GM18909 (cell line): Measurements from ENCODE around the gene GPR152.
"Not testable (repeated sequence)": the region's sequence is repeated elsewhere in the genome, so short reads cannot be mapped to it uniquely, and the experiment has no call there.

Experiments used
- ATAC-seq: cut with Tn5 transposase; IDR thresholded peaks from one replicate; pipeline ENCODE4 v1.9.1; 2021; ENCODE audit warnings: mild to moderate bottlenecking; ENCODE audit not compliant: unreplicated experiment, poor library complexity

Gene GPR152

DNA sequence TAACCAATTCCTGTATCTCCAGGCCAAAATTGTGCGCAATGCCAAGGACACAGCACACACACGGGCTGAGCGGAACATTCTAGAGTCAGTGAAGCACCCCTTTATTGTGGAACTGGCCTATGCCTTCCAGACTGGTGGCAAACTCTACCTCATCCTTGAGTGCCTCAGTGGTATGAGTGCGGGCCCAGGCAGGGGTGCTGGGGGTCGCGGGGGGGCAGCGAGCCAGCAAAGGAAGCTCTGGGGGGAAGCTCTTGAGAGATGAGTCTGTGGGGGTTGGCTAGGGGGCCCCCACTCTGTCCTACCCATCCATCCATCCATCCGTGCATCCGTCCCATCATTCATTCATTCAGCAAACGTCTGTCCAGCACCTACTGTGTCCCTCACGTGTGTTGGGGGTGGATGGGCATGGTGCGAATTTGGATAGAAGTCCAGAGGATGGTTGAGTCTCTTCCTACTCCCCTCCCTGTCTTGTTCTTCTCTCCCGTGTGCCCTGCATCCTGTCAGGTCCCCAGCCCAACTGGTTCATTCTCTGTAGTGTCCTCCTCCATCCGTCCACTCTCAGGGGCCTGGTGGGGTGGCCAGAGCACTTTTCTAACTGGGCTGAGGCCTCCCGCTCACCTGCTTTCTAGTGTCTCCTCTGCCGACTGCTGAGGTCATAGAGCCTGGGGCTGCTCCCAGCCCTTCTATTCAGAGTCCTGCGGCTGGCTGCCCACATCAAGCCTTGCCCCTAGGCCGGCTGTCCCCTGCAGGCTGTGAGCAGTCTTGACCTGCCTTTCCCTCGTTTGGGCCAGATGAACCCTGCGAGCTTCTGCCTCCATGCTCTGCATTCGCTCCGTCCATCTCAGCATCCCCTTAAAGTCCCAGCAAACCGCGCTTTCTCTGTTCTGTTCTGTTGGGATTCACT, 20.9 kb downstream of the GPR152 start:
- ATAC-seq: no peak

DNA sequence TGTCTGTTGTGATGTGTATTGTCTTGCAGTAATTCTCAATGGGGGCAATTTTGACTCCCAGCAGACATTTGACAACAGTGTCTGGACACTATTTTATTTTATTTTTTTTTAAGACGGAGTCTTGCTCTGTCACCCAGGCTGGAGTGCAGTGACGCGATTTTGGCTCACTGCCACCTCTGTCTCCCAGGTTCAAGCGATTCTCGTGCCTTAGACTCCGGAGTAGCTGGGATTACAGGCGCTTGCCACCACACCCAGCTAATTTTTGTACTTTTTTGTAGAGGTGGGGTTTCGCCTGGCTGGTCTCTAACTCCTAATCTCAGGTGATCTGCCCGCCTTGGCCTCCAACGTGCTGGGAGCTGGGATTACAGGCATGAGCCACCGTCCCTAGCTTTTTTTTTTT, 22.8 kb downstream of the GPR152 start:
- ATAC-seq: no peak

DNA sequence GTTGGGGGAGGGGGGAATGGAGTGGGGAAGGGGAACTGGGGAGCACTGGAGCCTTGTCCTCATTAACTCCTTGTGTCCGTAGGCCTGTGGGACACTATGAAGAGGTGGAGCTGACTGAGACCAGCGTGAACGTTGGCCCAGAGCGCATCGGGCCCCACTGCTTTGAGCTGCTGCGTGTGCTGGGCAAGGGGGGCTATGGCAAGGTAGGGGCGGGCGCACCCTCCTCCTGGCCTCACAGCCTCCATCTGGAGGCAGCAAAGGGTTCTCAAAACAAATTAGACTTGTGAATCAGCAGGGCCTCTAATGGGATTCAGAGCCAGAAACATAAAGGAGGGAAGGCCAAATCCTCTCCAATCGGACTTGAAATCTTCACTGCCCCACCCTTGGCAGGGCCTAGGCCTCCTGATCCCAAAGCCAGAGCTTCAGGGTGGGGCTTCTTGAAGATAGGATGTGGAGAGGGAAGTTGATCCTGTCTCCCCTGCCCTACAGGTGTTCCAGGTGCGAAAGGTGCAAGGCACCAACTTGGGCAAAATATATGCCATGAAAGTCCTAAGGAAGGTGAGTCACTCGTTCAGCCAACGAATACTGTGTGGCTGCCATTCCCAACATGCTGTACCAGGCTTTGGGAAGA, 23.4 kb downstream of the GPR152 start:
- no peak for ATAC-seq

DNA sequence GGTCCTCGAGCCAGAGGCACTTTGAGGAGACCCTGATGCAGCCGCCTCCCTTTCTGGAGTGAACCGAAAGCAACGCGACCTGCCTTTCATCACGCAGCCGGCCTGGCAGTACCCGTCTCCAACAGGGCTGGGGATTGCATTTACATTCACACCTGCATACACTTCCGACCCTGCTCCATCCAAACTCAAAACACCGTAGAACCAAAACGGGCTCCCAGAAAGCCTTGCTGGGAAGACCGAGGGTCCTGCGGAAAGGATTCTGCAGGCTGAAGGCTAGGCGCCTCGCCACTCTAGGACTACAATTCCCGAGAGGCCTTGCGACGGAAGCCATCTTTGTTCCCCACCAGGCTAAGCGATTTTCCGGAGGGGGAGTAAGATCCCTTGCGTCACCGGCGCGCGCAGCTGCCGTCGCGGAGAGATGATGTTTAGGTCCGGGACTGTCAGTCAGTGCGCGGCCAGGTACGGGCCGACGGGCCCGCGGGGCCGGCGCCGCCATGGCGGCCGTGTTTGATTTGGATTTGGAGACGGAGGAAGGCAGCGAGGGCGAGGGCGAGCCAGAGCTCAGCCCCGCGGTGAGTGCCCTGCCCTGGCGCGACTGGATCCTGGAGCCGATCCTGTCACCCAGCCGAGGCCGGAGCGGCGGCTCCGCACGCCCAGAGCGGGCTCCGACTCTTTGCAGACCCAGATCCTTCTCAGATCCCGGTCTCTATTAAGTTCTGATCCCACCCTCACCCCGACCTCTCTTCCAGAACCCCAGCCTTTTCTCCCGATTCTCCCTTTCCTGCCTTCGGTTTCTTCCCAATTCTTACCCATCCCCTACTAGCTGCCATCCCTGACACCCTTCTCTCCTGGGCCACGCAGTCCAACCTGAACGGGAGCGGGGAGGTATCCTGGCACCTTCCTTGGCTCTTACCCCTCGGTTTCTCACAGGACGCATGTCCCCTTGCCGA, 24.2 kb downstream of the GPR152 start, which contains the start of gene RPS6KB2:
Gene RPS6KB2, plus strand, starts transcription at position 443 of the 950 bp plus-strand sequence. Its CDS starts 52 bp downstream, at position 495.
- peak; percentile 84 for ATAC-seq

DNA sequence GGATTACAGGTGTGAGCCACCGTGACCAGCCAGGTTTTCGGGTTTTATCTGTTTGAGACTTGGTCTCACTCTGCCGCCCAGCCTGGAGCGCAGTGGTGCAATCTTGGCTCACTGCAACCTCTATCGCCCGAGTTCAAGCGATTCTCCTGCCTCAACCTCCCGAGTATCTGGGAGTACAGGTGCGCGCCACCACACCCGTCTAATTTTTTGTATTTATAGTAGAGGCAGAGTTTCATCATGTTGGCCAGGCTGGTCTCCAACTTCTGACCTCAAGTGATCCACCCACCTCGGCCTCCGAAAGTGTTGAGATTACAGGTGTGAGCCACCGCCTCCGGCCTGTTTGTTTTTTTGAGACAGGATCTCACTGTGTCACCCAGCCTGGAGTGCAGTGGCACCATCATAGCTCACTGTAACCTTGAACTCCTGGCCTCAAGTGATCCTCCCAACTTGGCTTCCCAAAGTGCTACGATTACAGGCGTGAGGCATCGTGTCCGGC, 25.1 kb downstream of the GPR152 start:
- not testable (repeated sequence) for ATAC-seq

DNA sequence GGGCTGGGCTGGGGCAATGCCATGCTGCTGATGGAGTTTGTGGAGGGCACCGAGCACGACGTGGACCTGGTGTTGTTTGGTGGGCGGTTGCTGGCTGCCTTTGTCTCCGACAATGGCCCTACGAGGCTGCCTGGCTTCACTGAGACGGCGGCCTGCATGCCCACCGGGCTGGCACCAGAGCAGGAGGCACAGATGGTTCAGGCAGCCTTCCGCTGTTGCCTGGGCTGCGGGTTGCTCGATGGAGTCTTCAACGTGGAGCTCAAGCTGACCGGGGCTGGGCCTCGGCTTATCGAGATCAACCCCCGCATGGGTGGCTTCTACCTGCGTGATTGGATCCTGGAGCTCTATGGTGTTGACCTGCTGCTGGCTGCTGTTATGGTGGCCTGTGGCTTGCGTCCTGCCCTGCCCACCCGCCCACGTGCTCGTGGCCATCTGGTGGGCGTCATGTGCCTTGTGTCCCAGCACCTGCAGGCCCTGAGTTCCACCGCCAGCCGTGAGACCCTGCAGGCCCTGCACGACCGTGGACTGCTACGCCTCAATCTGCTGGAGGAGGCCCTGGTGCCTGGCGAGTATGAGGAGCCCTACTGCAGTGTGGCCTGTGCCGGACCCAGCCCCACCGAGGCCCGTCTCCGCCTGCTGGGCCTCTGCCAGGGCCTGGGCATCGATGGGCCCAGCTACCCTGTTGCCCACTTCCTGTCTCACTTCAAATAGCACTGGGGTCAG, 28.5 kb downstream of the GPR152 start:
- no peak for ATAC-seq

DNA sequence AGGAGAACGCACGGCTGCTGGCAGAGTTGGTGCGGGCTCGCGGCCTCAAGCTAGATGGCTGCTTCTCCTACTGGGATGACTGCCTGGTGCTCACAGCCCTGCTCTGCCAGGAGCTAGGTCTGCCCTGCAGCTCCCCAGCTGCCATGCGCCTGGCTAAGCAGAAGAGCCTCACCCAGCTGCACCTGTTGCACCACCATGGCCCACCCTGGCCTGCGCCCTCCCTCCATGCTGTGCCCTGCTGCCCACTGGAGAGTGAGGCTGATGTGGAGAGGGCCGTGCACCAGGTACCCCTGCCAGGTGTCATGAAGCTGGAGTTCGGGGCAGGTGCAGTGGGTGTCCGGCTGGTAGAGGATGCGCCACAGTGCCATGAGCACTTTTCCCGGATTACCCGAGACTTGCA, 29.1 kb downstream of the GPR152 start:
- ATAC-seq: no peak

DNA sequence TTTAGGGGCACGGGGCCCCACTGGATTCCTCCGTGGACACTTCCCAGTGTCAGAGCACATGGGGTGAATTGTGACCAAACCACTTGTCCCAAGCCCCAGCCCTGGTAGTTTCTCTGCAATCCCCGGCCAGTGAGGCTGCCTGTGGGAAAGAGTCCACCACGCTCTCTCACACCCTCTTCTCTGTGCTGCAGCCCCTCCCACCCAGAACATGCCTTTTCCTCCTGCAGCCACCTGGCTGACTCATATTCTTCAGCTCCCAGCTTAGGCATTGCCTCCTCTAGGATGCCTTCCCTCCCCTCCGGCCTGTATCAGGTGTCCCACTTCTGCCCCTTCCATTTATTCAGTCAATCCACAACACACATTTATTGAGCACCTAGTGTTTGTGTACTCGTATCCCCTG, 29.6 kb downstream of the GPR152 start:
- no peak for ATAC-seq

DNA sequence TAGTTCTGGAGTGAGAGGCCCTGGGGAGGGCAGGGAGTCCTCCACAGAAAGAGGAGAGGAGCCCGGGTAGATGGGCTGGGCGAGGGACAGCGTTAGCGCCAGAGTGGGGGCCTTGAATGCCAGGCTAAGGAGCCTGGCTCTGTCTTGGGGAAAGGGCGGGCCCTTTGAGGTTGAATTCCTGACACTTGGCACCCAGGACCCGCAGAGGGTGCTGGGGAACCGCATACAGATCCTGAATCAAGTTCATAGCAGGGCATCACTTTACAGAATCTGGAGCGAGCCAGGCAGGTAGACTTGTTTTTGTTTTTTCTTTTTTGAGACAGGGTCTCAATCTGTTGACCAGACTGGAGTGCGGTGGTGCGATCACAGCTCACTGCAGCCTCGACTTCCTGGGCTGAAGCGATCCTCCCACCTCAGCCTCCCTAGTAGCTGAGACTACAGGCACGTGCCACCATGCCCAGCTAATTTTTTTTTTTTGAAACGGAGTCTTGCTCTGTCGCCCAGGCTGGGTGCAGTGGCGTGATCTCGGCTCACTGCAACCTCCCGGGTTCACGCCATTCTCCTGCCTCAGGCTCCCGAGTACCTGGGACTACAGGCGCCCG, 31.0 kb downstream of the GPR152 start:
- ATAC-seq: no peak

DNA sequence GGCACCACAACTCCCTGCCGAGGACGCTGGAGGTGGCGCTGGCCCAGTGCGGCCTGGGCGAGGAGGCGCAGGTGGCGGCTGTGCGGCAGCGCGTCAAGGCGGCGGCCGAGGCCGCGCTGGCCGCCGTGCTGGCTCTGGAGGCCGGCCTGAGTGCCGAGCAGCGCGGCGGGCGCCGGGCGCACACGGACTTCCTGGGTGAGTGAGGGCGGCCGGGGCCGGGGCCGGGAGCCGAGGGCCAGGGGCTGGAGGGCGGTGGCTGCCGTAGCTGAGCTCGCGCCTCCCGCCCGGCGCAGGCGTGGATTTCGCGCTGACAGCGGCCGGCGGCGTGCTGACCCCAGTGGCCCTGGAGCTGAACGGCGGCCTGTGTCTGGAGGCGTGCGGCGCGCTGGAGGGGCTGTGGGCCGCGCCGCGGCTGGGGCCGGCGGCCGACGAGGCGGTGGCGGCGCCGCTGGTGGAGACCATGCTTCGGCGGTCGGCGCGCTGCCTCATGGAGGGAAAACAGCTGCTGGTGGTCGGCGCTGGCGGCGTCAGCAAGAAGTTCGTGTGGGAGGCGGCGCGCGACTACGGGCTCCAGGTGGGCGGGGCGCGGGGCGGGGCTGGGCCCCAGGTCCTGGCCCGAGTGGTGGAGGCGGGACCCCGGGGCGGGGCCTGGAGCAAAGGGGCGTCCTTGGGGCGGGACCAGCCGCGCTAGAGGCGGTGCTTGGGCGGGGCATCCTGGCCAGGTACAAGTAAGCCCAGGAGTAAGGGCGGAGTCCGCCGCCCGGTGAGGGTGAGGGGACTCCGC, 31.7 kb downstream of the GPR152 start:
- peak; percentile 82 for ATAC-seq

DNA sequence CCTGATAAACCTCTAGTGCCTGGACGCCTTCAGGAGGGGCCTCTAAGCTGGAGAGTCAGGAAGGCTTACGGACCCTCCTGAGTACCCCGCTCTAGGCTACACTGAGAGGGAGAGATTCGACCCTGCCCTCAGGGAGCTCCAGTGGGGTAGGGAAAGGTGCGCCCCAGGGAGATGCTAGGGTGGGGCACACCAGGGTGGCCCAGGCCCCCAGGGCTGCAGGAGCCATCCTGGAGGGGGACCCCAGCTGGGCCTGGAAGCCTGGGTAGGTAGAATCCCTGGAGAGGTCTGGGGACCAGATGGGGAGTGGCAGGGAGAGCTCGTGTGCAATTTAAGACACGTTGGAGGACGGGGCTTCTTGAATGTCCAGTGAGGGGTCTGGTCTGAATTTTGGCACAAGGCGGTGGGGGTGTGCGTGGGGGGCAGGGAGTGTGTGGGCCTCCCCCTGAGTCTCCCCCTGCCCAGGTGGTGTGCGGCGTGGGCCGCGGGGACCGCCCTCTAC, 32.3 kb downstream of the GPR152 start:
- ATAC-seq: no peak

DNA sequence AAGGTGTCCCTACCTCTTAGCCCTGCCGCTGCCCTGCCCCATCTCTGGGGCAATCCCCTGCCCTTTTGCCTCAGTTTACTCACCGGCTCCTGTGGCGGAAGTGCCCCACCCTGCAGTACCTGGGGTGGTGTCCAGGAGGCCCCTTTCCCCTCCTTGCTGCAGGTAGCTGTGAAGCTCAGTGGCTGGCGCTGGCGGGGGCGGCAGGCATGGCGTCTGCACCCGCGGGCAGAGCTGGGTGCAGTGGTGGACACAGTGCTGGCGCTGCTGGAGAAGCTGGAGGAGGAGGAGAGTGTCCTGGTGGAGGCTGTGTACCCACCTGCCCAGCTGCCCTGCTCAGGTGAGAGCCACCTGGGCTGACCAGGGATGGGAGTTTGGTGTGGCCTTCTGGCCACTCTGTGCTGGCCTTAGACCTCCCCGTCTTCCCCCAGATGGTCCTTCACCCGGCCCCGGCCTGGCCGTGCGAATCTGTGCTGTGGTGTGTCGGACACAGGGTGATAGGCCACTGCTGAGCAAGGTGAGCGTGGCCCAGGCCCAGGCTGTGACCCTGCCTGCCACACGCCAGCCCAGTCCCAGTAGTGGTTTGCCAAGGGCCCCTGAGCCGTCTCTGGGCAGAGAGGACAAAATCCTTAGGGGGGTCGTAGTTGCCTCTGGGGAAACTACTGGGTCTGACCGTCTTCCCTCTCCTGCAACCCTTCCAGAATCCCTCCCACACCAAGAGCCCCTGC, 33.0 kb downstream of the GPR152 start:
- no peak for ATAC-seq

DNA sequence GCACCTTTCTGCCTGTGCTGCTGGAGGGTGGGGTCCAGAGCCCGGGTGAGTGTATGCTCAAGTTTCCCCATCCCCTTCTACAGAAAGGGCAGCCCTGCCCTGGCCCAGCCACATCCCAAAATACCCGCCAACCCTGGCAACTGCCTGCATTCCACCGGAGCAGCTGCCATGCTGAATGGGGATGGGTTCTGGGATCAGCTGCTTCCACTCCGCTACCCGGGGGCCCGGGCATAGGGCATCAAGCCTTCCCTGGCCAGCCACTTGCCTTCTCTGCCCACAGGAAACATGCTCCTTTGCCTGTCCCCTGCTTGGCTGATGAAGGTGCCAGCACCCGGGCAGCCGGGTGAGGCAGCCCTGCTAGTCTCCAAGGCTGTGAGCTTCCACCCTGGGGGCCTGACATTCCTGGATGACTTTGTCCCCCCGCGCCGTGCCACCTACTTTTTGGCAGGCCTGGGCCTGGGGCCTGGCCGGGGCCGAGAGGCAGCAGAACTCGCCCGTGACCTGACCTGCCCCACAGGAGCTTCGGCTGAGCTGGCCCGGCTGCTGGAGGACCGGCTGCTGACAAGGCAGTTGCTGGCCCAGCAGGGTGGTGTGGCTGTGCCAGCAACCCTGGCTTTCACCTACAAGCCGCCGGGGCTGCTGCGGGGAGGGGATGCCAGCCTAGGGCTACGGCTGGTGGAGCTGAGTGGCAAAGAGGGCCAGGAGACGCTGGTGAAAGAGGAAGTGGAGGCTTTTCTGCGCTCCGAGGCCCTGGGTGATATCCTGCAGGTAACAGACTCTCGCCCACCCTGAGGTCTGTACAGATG, 33.9 kb downstream of the GPR152 start:
- ATAC-seq: no peak

DNA sequence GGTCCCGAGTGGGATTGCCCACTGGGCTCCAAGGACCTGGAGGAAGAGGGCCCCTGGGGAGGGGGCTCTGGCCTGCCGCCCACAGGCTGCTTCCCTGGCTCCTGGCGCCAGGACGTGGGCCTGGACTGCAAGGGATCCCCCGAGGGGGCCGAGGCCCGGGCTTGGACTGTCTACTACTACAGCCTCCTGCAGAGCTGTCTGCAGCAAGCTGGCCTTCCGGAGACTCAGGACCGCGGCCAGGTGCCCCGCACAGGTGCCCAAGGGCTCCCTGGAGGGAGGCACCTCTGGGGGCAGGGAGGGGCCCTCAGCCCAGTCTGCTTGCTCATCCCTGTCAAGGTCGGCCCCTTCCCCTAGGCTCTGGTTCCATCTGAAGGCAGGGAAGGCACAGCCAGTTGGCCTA, 35.1 kb downstream of the GPR152 start:
- no peak for ATAC-seq

DNA sequence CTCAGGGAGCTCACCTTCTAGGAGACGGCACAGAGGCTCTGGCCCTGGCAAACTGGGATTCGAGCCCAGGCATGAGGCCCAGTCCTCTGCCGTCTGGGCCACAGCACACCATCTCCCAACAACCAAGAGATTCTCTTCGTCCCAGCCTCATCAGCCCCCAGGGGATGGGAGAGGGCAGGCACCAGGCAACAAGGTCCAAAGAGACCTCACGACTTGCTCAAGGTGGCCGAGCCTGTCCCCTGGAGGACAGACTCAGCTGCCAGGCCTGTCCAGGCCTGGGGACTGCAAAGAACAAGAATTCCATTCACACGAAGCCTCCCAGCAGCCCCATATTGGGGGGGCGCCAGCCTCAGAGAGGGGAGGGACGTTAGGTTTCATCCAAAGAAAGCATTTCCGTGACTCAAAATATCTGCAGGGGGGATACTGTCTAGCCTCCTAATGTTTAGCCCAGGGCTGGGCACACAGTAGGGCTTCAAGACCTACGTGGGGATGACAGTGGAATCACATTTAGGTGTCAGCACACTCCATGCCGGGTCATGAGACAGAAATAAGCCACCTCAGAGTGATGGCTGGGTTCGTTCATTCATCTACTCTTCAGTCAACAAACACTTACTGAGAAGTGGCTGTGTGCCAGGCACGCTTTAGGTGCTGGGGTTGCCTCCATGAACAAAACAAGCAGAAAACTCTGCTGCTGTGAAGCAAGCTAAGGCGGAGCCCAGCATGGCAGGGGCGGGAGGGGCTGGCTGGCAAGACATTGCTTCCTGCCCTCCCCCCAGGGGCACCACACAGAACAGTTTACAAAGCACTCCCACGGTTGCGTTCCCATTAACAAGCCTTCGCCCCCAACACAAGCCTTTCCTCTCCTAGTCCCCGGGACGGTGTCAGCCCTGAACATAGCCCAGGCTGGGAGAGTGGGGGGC, 35.9 kb downstream of the GPR152 start:
- no peak for ATAC-seq
